Activated CD4-positive, alpha-beta T cell treated with anti-CD3 and anti-CD28 coated beads, Interleukin-2, Interleukin-4, amounts not matched to agents 100 ng/mL and 50 ng/mL, durations not matched to agents 16 hours and 8 hours (primary cell): ENCODE data around the gene SMCR8.
"Not testable (repeated sequence)": the region's sequence is repeated elsewhere in the genome, so short reads cannot be mapped to it uniquely, and the experiment has no call there.

ENCODE experiments used
- DNase-seq: peaks from one replicate; pipeline ENCODE4 v3.0.0-alpha.2; 2020; ENCODE audit warnings: low spot score

The SMCR8 gene

GRCh38 chr17:18318117-18318516, 3.0 kb downstream of the SMCR8 start:
- DNase-seq, result no peak

- DNase-seq, result no peak
These were observed 3.8 kb downstream of the SMCR8 start for GRCh38 chr17:18318771-18319450.

DNA sequence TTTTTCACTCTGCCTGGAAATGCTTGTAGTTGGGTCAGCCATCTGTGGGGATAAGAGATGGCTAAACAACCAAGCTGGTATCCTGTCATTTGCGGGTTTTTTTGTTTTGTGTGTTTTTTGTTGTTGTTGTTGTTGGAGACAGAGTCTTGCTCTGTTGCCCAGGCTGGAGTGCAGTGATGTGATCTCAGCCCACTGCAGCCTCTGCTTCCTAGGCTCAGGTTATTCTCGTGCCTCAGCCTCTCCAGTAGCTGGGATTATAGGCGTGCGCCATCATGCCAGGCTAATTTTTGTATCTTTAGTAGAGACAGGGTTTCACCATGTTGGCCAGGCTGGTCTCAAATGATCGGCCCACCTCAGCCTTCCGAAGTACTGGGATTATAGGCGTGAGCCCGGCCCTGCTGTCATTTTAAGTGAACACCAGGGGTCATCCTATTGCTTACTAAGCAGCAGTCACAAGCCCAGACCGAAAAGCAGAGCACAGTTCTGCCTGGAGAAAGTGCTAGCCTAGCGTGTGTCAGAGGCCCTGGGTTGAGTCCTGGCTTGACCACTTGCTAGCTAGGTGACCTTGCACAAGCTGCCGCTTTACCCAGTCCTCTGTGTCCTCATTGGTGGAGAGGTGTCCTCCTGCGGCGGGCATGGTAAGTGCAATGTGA, 4.6 kb downstream of the SMCR8 start:
- DNase-seq, result no peak

GRCh38 chr17:18320301-18320700, 5.2 kb downstream of the SMCR8 start:
- DNase-seq, result no peak

DNA sequence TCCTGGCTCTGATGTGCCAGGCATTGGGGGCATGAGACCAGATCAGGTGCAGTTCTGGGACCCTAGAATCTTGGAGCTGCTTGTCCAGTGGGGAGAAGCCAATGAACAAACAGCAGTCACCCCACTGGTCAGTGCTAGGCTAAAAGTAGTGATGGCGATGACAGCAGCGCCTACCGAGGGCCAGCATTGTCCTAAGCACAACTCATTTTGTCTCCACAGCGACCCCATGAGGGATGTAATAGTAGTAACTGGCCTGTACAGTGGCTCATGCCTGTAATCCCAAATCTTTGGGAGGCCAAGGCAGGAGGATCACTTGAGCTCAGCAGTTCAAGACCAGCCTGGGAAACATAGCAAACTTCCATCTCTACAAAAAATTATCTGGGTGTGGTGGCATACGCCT, 6.2 kb downstream of the SMCR8 start:
- DNase-seq, result no peak

DNA sequence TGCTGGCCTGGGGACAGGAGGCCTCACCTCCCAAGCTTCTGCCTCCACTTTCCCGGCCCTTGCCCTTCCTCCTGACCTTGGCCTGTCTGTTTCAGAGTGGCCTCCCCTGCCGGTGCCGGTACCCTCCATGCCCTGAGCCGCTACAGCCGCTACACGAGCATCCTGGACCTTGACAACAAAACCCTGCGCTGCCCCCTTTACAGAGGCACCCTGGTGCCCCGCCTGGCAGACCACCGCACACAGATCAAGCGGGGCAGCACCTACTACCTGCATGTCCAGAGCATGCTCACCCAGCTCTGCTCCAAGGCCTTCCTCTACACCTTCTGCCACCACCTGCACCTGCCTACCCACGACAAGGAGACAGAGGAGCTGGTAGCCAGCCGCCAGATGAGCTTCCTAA, 7.4 kb downstream of the SMCR8 start:
- DNase-seq, result no peak

- no peak for DNase-seq
These were observed 7.9 kb downstream of the SMCR8 start for GRCh38 chr17:18323007-18323406.

- DNase-seq, result no peak
These were observed 8.5 kb downstream of the SMCR8 start for GRCh38 chr17:18323507-18324139.

- DNase-seq, result no peak
These were observed 9.3 kb downstream of the SMCR8 start for GRCh38 chr17:18324140-18325050.

DNA sequence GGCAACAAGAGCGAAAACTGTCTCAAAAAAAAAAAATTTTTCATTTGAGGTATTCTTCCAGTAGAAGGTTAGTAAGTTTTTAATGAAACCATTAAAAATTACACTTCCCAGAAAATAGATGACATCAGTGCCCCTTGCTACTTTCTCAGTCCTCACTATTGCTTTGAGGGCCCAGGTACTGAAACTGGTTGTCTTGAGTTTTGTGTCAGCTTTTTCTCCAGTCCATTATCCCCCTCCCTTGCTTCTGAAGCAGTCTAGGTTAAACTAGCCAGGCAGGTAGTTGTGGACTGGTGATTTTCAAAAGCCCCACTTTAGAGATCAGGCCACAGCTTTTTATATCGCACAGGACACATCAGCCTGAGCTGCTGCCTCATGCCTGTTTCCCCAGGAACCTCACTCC, 10.9 kb downstream of the SMCR8 start:
- no peak for DNase-seq

DNA sequence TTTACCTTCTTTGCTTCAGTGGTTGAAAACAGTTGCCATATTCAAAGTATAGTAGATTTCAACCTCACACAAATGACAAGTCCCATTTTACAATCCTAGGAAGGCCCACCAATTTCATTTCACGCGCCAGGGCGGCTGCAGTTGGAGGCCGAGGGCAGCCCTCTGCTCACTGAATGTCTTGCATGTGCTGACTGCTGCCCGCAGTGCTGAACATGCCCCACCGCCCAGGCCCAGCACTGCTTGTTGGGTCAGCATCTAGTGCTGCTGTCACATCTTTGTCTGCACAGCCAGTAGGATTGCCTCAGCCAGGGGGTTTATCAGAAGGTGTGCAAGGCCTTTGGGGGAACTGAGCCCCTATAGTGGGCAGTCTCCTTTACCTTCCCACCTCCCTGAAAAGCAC, 11.5 kb downstream of the SMCR8 start:
- no peak for DNase-seq

DNA sequence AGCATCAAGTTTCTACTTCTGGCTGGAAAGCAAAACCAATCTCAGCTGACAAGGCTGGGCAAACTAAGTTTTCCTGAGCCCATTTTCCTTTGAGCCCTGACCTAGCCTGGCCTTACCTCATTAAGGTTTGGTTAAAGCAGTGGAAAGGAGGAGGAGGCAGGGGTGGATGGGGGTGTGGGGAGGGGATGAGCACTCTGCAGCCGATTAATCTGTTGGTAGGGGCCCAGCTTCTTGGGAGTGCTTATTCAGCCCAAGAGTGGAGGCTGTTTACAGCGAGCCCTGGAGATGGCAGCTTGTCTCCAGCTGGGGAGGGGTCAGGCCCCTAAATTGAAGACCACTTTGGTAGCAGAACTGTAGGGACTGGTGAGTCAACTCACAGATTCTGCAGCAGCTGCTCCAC, 12.0 kb downstream of the SMCR8 start:
- DNase-seq, result no peak

DNA sequence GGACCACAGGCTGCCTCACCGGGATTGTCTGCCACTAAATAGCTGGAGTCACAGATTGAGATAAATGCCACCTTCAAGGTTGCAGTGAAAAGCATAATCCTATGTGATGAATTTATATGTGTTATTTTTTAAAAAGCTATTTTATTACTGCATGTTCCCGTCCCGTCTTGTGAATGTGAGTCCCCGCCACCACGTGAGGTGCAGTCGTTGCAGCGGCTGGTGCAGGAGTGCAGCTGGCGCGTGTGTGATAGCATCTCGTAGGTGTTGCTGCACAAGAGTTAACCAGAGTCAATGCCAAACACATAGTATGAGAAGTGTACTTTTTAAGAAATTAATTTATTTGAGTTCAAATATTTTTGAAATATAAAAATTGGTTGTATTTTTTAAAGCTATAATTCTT, 12.5 kb downstream of the SMCR8 start:
- DNase-seq, result no peak

DNA sequence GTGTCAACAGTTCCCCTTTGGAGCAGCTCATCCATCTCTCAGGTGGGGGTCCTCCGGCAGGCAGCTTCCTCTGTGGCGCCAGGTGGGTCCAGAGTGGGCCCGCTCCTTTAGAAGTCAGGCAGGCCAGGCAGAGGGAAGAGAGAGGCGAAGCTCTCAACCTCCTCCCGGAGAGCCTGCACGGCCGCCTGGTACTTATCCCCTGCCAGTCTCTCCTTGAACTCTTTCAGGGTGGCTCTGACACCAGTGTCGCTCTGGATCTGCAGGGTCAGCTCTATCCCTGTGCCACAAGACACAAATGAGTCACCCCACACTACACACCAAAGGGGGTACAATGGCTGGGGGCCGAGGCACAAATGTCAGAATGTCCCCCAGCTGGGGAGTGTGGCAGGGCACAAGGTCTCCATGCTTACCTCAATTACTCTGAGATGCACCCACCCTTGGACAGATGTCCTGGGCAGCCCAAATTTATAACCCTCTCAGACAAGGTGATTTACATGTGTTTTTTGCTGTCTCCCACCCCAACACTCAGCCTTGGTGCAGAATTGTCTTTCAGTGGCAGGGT, 13.6 kb downstream of the SMCR8 start:
- no peak for DNase-seq

DNA sequence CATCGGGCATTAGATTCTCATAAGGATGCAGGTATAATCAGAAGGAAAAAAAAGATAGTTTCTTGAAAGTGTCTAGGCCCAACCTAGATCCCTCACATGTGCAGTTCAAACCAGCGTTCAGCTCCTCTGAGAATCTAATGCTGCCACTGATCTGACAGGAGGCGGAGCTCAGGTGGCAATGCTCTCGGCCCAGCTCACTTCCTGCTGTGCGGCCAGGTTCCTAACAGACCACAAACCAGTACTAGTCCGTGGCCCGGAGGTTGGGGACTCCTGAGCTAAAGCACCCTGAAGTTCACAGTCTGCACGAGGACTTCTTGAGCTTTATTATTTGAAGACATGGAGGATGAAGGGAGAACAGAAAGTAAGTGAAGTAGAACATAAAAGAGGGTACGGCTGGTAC, 16.8 kb downstream of the SMCR8 start:
- DNase-seq, result no peak

DNA sequence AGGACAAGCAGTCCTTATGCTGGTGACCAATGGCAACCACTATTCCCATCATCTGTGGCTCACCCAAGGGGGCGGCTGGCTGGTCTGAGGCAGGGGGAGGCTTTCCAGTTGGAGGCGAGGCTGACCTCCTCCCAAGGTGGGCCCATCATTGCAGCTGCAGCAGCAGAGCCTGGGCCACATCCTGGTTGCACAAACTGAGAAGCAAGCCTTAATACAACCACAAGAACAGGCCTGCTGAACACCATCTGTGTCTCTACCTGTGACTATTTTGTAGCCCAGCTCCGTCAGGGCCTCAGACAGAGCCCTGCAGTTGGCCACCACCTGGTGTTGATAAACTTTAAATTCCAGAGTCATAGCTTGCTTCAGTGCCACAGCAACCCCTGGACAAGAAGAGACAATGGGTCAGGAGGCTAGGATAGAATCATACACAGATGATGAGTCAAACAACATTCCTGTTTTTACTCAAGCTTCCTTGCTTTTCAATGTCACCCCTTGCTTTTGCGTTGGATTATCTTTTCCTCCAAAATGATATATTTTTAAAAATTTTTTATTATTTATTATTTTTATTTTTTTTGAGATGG, 17.9 kb downstream of the SMCR8 start:
- peak; percentile 33 for DNase-seq

DNA sequence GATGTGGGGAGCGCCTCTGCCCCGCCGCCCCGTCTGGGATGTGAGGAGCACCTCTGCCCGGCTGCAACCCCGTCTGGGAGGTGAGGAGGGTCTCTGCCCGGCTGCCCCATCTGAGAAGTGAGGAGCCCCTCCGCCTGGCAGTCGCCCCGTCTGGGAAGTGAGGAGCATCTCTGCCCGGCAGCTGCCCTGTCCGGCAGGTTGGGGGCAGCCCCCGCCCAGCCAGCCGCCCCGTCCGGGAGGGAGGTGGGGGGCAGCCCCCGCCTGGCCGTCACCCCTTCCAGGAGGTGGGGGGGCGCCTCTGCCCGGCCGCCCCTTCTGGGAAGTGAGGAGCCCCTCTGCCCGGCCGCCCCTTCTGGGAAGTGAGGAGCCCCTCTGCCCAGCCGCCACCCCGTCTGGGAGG, 23.1 kb downstream of the SMCR8 start:
- not testable (repeated sequence) for DNase-seq

DNA sequence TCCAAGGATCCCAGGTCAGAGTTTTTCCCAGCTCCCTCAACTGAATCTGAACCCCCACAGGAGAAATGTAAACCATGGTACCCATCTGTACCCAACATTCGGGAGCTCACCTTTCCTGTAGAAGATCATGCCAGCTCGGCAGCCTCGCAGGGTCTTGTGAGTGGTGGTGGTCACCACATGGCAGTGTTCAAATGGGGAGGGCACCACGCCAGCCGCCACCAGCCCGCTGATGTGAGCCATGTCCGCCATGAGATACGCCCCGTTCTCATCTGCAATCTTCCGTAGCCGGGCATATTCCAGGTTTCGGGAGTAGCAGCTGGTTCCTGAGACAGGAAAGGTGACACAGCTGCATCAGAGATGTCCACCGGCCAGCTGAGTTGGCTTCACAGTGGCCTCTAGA, 24.8 kb downstream of the SMCR8 start:
- DNase-seq, result no peak

GRCh38 chr17:18344021-18344420, 28.9 kb downstream of the SMCR8 start:
- DNase-seq, result no peak

GRCh38 chr17:18353541-18353940, 38.4 kb downstream of the SMCR8 start:
- no peak for DNase-seq

DNA sequence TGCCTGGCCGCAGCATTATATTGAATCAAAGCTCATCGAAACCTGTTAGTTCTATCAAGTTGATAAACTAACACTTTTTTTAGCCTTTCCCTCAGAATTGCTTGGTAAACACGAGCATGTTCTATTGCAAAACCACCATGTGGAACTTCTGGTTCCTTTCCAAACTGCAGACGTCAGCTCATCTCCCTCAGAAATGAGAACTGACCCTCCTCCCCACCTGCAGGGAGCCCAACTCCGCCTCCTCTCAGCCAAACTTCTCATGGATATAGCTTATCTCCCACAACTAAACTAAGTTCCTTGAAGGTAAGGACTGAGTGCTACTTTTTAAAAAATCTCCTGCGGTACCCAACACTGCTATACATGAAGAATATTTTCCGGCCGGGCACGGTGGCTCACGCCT, 41.5 kb downstream of the SMCR8 start:
- DNase-seq, result no peak

GRCh38 chr17:18360518-18360917, 45.4 kb downstream of the SMCR8 start:
- DNase-seq, result no peak
